ENCODE data around the gene ZNF79. TPM values are rescaled to one million over a fixed set of nuclear protein-coding genes. Genes with fewer than 3 reads are reported as not detected.
"Not testable (repeated sequence)": the region's sequence is repeated elsewhere in the genome, so short reads cannot be mapped to it uniquely, and the experiment has no call there.

Gene ZNF79
- total RNA-seq, 1 donor from 2014 or later, result 6.2 TPM

DNA sequence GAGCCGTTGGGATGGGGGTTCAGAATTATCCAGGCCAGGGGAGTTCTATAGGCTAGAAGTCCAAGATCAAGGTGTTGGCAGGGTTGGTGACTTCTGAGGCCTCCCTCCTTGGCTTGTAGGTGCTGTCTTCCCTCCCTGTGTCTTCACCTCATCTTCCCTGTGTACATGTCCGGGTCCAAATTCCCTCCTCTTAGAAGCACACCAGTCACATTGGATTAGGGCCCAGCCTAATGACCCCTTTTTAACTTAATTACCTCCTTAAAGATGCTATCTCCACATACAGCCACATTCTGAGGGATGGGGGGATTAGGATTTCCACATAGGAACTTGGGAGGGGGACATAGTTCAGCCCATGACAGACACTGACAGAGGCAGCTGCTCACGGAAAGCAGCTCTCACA is 39.2 kb downstream of the ZNF79 start:
- no peak for DNase-seq
- Histone ChIP-seq H3K4me3 (no peak overlapping the region), H3K27ac (replicated peaks) (peak overlapping the region; percentile 82), H3K4me1 (peaks cover 45% of the 10 kb centered on the region), H3K9me3 (replicated peaks) (no peaks in the 10 kb centered on the region), H3K36me3 (peaks cover 89% of the 10 kb centered on the region), H3K27me3 (ENCODE audit: low read depth) (no peaks in the 10 kb centered on the region)
- TF ChIP-seq, protein P1, sequence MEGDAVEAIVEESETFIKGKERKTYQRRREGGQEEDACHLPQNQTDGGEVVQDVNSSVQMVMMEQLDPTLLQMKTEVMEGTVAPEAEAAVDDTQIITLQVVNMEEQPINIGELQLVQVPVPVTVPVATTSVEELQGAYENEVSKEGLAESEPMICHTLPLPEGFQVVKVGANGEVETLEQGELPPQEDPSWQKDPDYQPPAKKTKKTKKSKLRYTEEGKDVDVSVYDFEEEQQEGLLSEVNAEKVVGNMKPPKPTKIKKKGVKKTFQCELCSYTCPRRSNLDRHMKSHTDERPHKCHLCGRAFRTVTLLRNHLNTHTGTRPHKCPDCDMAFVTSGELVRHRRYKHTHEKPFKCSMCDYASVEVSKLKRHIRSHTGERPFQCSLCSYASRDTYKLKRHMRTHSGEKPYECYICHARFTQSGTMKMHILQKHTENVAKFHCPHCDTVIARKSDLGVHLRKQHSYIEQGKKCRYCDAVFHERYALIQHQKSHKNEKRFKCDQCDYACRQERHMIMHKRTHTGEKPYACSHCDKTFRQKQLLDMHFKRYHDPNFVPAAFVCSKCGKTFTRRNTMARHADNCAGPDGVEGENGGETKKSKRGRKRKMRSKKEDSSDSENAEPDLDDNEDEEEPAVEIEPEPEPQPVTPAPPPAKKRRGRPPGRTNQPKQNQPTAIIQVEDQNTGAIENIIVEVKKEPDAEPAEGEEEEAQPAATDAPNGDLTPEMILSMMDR (IDR thresholded peaks at IDR 0.05; ENCODE audit: borderline replicate concordance), result no peak
- intact Hi-C loops (cut with micrococcal nuclease), result no loop called here

DNA sequence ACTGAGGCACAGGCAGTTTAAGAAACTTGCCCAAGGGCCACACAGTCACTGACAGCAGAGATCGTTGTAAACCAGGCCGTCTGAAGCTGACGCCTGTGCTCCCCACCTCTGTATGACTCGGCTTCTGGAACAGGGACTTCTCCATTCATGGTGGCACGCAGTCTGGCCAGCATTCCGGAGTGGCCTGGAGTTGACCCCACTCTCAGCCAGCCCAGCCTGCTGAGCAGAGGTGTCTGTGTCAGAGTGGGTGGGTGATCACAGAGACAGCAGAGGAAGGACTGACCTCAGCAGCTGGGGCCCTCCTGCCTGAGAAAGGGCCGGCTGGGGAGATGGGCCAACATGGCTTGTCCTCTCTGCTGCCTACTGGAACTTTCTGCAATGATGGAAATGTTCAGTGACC is 39.7 kb downstream of the ZNF79 start:
- intact Hi-C loops (cut with micrococcal nuclease), result no loop called here
- Histone ChIP-seq H3K36me3 (peaks cover 89% of the 10 kb centered on the region), H3K27ac (replicated peaks) (peak overlapping the region; percentile 82)

DNA sequence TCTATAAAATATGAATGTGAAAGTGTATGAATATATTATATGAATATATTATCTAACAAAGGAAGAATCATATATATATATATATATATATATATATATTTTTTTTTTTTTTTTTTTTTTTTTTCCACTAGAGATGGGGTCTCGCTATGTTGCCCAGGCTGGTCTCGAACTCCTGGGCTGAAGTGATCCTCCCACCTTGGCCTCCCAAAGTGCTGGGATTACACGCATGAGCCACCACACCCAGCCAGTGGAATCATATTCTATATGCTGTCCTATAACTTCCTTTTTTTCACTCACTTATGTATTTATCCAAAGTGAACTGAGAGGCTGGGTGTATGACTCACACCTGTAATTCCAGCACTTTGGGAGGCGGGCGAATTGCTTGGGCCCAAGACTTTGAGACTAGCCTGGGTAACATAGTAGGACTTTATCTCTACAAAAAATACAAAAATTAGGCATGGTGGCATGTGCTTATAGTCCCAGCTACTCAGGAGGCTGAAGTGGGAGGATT is 42.3 kb downstream of the ZNF79 start:
- H3K9me3 ChIP-seq (replicated peaks); intact Hi-C loops (cut with micrococcal nuclease); DNase-seq; H3K4me3 ChIP-seq; H3K27me3 ChIP-seq (ENCODE audit: low read depth); H3K27ac ChIP-seq (replicated peaks): not testable (repeated sequence)
- Histone ChIP-seq H3K36me3 (peaks cover 81% of the 10 kb centered on the region), H3K4me1 (peaks cover 27% of the 10 kb centered on the region)

More for the DNA sequence above, 39.7 kb downstream of the ZNF79 start:
- DNase-seq, result peak; percentile 62
- TF ChIP-seq, protein P1 (IDR thresholded peaks at IDR 0.05; ENCODE audit: borderline replicate concordance), result no peak
- Histone ChIP-seq H3K9me3 (replicated peaks) (no peaks in the 10 kb centered on the region), H3K4me3 (no peak overlapping the region), H3K27me3 (ENCODE audit: low read depth) (no peaks in the 10 kb centered on the region), H3K4me1 (peaks cover 40% of the 10 kb centered on the region)

DNA sequence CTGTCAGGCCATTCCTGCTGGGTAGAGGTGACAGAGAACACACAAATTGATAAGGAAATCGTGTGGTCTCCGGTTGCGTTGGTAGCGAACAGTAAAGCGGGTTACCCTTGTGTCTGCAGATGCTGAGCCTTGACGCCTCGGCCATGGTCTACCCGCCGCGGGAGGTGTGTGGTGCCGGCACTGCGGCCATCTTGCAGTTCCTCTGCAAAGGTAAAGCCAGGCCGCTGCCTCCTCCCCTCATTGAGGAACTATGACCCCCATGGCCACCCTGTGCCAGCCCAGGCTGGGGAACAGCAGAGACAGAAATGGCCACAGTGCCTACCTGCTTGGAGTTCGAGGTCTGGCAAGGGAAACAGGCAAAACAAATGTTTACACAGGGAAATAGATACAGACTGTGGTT is 43.4 kb downstream of the ZNF79 start:
- Histone ChIP-seq H3K4me1 (peaks cover 20% of the 10 kb centered on the region), H3K27ac (replicated peaks) (no peak overlapping the region), H3K36me3 (peaks cover 69% of the 10 kb centered on the region), H3K9me3 (replicated peaks) (no peaks in the 10 kb centered on the region), H3K27me3 (ENCODE audit: low read depth) (no peaks in the 10 kb centered on the region), H3K4me3 (no peak overlapping the region)
- no peak for DNase-seq
- TF ChIP-seq, protein P1 (IDR thresholded peaks at IDR 0.05; ENCODE audit: borderline replicate concordance), result no peak
- intact Hi-C loops (cut with micrococcal nuclease), result no loop called here

DNA sequence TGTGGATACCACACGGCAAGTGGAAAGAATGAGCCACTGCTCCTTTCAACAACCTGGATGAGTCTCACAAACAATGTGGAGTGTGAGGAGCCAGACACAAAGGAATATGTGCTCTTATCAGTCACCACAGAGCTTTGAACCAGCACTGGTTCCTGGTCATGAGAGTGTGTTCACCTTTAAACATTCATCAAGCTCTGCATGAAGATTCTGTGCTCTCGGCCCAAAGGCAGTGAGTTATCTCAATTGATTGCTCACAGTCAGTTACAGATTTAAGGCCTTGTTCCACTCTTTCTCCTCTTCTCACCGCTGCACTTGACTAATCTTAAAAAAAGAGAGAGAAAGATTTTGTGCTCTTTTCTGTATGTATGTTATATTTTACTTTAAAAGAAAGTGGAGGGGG is 46.5 kb downstream of the ZNF79 start:
- DNase-seq, result no peak
- Histone ChIP-seq H3K27me3 (ENCODE audit: low read depth) (no peaks in the 10 kb centered on the region), H3K27ac (replicated peaks) (peak overlapping the region; percentile 28), H3K4me1 (peaks cover 18% of the 10 kb centered on the region), H3K4me3 (no peak overlapping the region), H3K36me3 (peaks cover 64% of the 10 kb centered on the region), H3K9me3 (replicated peaks) (no peaks in the 10 kb centered on the region)
- intact Hi-C loops (cut with micrococcal nuclease), result no loop called here
- TF ChIP-seq, protein P1 (IDR thresholded peaks at IDR 0.05; ENCODE audit: borderline replicate concordance), result no peak

DNA sequence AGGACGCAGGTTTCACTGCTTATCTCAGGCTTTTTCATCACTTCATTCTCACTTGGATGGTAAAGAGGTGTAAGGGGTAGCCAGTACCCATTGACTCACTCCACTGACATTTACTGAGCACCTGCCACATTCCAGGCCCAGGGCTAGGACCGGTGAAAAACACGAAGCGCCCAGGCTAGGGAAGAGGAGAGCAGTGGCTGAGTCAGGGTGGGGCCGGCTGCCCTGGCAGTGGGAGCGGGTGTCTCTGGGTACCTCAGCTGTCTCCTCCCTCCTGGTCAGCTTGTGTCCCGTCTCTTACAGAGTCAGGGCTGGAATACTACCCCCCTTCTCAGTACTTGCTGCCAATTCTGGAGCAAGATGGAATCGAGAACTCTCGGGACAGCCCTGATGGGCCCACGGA is 49.3 kb downstream of the ZNF79 start:
- Histone ChIP-seq H3K27me3 (ENCODE audit: low read depth) (no peaks in the 10 kb centered on the region), H3K9me3 (replicated peaks) (no peaks in the 10 kb centered on the region), H3K4me1 (peaks cover 18% of the 10 kb centered on the region), H3K36me3 (peaks cover 65% of the 10 kb centered on the region), H3K4me3 (no peak overlapping the region), H3K27ac (replicated peaks) (peak overlapping the region; percentile 84)
- TF ChIP-seq, protein P1 (IDR thresholded peaks at IDR 0.05; ENCODE audit: borderline replicate concordance), result no peak
- intact Hi-C loops (cut with micrococcal nuclease), result no loop called here
- DNase-seq, result no peak

Data from left ventricle myocardium inferior (tissue), 1 donor.